PFSK-1 (cell line): ENCODE results near the gene TAGLN2.

Experiments
- FOXP2 ChIP-seq: optimal IDR thresholded peaks from 2 replicates; pipeline ENCODE3; 2011; ENCODE audit warnings: borderline replicate concordance, control low read depth, inconsistent platforms; ENCODE audit not compliant: insufficient read depth; ENCODE audit errors: extremely low read length, extremely low read depth
- POLR2AphosphoS5 ChIP-seq: IDR thresholded peaks from 2 replicates; pipeline ENCODE4 v1.6.1; 2012; ENCODE audit warnings: low read depth, mild to moderate bottlenecking, control low read depth, low read length, moderate library complexity
- SIN3A ChIP-seq: IDR thresholded peaks from 2 replicates; pipeline ENCODE4 v1.6.1; 2012; ENCODE audit warnings: mild to moderate bottlenecking, low read length, moderate library complexity, borderline replicate concordance; ENCODE audit not compliant: insufficient read depth
- TAF1 ChIP-seq: IDR thresholded peaks from 2 replicates; pipeline ENCODE4 v1.6.1; 2012; ENCODE audit warnings: low read length, control low read depth, borderline replicate concordance; ENCODE audit not compliant: insufficient read depth
- TF ChIP-seq, protein P1 (sequence below), 2 experiments: IDR thresholded peaks; 2 replicates each; pipeline versions ENCODE4 v1.6.1 to v1.8.0; 2011 to 2012; ENCODE audit warnings: low read depth in 2 of 2, low read length in 2 of 2, control low read depth in 1 of 2, inconsistent platforms in 1 of 2, mild to moderate bottlenecking in 1 of 2, moderate library complexity in 1 of 2; ENCODE audit not compliant: insufficient read depth in 1 of 2

Gene TAGLN2

DNA sequence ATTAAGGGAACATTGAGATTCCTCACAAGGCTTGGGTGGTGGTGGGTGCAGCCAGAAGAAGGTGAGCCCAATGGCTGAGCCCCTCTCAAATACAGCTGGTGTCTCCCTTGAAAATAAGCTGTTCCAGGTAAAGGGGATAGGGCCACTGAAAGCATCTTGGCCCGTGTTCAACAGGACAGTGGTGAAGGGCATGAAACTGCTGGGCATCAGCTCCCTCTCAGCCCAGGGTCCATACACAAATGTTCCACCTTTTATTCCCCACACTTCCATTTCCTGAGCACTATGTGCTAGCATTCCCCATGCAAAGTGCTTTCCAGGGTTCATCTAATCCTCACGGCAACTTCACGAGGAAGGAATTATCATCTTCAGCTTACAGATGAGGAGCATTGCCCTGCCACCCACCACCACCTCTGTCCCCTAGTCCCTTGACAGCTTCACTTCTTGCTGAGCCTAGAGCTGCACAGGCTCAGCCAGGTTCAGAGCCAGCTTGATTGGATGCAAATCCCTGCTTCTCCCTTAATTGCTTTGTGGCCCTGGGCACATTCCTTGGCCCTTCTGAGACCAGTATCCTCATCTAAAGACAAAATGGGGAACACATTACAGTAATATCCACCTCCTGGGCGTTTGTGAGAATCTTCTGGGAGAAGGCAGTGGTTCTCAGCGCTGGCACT lies 9.6 kb downstream of the TAGLN2 start:
- TF ChIP-seq, protein P1, sequence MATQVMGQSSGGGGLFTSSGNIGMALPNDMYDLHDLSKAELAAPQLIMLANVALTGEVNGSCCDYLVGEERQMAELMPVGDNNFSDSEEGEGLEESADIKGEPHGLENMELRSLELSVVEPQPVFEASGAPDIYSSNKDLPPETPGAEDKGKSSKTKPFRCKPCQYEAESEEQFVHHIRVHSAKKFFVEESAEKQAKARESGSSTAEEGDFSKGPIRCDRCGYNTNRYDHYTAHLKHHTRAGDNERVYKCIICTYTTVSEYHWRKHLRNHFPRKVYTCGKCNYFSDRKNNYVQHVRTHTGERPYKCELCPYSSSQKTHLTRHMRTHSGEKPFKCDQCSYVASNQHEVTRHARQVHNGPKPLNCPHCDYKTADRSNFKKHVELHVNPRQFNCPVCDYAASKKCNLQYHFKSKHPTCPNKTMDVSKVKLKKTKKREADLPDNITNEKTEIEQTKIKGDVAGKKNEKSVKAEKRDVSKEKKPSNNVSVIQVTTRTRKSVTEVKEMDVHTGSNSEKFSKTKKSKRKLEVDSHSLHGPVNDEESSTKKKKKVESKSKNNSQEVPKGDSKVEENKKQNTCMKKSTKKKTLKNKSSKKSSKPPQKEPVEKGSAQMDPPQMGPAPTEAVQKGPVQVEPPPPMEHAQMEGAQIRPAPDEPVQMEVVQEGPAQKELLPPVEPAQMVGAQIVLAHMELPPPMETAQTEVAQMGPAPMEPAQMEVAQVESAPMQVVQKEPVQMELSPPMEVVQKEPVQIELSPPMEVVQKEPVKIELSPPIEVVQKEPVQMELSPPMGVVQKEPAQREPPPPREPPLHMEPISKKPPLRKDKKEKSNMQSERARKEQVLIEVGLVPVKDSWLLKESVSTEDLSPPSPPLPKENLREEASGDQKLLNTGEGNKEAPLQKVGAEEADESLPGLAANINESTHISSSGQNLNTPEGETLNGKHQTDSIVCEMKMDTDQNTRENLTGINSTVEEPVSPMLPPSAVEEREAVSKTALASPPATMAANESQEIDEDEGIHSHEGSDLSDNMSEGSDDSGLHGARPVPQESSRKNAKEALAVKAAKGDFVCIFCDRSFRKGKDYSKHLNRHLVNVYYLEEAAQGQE (IDR thresholded peaks at IDR 0.05; ENCODE audit: insufficient read depth in 1 of 2, low read depth in 2 of 2, low read length in 2 of 2), result no peak
- TF ChIP-seq SIN3A, result no peak
- TF ChIP-seq TAF1, result no peak
- TF ChIP-seq POLR2AphosphoS5, result no peak
- TF ChIP-seq FOXP2, result no peak

DNA sequence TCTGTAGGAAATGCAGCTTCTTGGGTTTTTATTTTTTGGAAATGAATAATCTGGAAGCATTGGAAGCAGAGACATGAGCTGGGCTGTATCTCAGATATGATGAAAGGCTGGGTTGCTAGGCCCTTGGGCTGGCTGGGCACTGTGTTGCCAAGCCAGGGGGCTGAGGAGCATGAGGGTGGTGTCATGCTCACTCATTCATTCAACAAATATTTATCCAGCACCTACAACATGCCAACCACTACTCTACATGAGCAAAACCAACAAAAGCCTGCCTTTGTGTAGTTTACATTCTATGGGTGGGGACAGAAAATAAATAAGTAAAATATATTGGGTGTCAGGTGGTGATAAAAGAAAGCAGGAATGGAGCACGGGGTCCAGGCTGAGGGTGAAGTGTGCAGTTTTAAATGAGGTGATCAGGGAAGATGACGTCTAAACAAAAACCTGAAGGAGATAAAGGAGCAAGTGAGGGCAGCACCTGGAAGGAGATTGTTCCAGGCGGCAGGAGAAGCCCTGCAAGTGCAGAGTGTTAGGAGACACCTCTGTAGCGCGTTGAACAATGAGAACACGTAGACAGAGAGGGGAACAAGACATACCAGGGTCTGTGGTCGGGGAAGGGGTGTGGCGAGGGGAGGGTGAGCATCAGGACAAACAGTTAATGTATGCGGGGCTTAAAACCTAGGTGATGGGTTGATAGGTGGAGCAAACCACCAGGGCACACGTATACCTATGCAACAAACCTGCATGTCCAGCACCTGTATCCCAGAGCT lies 10.9 kb downstream of the TAGLN2 start:
- TF ChIP-seq TAF1, result no peak
- TF ChIP-seq POLR2AphosphoS5, result no peak
- TF ChIP-seq SIN3A, result no peak
- no peak for TF ChIP-seq FOXP2
- TF ChIP-seq, protein P1 (IDR thresholded peaks at IDR 0.05; ENCODE audit: insufficient read depth in 1 of 2, low read depth in 2 of 2, low read length in 2 of 2), result no peak

DNA sequence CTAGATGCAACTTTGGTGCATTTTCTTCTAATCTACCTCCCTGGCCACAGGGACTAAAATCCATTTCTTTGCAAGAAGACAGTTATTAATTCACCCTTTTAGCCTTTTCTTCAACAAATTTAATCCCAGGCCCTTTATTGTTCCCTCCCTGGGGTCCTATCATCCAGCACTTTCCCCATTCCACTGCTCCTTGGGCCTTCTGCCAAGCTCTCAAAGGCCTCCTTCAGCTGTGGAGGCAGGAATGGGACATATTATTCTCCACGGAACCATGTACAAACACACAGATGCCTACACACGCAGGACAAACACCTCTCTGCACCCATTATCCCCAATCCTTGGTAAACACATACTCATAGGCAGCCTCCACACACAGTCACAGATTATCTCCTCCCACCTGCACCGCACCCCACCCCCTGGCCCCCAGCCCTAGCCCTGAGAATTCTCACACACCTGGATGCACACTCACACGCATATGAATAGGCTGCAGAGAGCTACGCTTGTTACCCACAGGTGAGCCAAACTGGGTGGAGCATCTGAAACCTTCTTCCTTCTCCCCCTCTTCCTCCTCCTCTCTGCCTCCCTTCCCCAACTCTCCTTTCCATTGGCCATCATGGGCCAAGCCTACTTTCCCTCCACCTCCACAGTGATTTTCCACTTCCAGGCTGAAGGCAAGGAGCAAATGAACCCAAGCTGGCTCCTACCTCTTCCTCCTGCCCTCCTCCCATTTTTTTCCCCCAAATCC lies 11.7 kb downstream of the TAGLN2 start:
- TF ChIP-seq SIN3A, result no peak

DNA sequence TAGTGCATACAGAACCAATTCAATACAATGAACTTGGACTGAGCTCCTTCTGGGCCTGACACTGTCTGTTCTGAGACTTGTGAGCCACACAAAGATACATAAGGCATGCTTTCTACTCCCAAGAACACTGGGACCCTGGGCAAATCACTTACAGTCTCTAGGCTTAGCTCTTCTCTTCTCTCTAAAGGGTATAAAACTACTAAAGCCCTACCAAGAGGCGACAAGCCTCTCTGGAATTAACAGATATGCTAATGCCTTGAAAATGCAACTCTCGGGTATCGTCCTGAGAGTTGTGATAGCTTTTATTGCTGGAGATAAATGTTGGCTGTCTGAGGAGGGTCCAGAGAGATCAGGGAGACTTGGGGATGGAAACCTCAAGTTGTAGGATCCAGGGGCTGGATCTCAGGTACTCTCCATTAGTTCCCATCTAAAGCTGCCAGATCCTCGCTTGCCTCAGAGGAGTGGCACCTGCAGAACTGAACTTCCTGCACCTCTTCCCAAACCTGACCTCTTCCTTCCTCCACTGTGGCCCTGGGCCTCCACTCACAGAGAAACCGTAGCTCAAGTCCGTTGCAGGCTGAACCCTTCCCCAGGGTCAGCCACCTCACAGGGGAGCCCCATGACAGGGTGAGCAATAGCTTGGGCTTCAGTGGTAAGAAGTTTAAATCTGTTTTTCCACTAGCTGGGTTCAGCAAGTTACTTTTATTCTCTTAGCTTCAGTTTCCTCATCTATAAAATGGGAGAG lies 13.8 kb downstream of the TAGLN2 start:
- no peak for TF ChIP-seq FOXP2
- TF ChIP-seq, protein P1 (IDR thresholded peaks at IDR 0.05; ENCODE audit: insufficient read depth in 1 of 2, low read depth in 2 of 2, low read length in 2 of 2), result no peak
- TF ChIP-seq SIN3A, result no peak
- no peak for TF ChIP-seq TAF1
- no peak for TF ChIP-seq POLR2AphosphoS5

DNA sequence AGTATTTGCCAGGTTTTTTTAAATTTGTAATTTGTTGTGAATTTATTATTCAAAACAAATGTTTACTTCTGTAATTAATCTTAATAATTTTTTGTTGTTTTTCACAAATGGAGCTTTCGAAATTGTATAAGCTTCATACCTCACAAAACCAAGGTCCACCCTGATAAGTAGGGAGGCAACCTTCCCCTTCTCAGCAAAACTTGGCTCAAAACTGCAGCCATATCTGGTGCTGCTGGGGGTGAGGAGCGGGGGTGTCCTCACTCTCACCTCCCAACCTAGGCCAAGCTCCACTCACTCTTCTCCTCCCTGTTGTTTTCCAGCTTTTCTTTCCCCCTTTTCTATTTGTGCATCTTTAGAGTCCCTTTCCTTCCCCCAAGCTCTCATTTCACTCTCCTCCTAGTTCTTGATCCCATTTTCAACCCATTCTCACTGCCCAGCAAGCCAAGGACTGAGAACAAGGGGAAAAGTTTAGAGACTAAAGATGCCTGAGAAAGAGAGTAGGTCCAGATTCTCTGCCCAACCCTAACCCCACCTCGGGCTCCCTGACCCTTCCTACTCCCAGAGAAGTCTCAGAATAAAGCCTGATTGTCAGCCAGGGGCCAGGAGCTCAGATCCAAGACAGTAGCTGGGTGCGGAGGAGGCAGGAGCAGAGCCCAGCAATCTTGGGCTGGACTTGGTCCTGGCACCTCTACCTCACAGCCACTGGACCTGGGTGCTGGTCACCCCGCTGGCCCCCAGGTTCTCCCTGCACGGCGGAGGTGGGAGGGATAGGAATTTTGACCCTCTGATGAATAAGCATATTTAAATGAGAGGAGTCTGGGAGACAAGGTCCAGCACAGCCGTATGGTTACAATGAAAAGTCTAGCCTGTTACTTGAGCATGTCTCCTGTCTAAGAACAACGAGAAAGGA lies 17.0 kb downstream of the TAGLN2 start:
- TF ChIP-seq FOXP2 (no peak), POLR2AphosphoS5 (no peak), SIN3A (no peak), TAF1 (no peak)
- TF ChIP-seq, protein P1 (IDR thresholded peaks at IDR 0.05; ENCODE audit: insufficient read depth in 1 of 2, low read depth in 2 of 2, low read length in 2 of 2), result no peak
